NCI-H446 (cell line): ENCODE results near the gene ITPRIP.

Experiments
- DNase-seq, 2 experiments: peaks; one replicate each; lab custom pipeline; 2025; lab: John Stamatoyannopoulos, UW

Gene ITPRIP

GRCh38 chr10:104337985-104338735 lies at the start of gene ITPRIP:
Gene ITPRIP, minus strand, starts transcription at chr10:104338465. Its CDS starts 22,414 bp downstream, at chr10:104316051.
- peak; percentile 43 to 51 for DNase-seq

- no peak for DNase-seq
Measured at GRCh38 chr10:104387130-104387888, 49.0 kb upstream of the ITPRIP start.

- DNase-seq, result no peak
Measured at GRCh38 chr10:104380336-104380735, 42.1 kb upstream of the ITPRIP start.

- no peak for DNase-seq
Measured at GRCh38 chr10:104376784-104377300, 38.6 kb upstream of the ITPRIP start.

GRCh38 chr10:104374591-104374990 lies 36.3 kb upstream of the ITPRIP start:
- DNase-seq, result no peak

- DNase-seq, result no peak
Measured at GRCh38 chr10:104371753-104372152, 33.5 kb upstream of the ITPRIP start.

GRCh38 chr10:104368381-104368780 lies 30.1 kb upstream of the ITPRIP start:
- DNase-seq, result no peak

GRCh38 chr10:104367904-104368303 lies 29.6 kb upstream of the ITPRIP start:
- DNase-seq, result no peak

GRCh38 chr10:104359811-104360210 lies 21.5 kb upstream of the ITPRIP start:
- no peak for DNase-seq

GRCh38 chr10:104353325-104354048 lies 15.2 kb upstream of the ITPRIP start, which contains the start of gene CFAP58:
Gene CFAP58, plus strand, starts transcription at chr10:104353833. Its CDS starts 65 bp downstream, at chr10:104353898.
- peak; percentile 31 to 87 for DNase-seq

GRCh38 chr10:104351919-104352318 lies 13.7 kb upstream of the ITPRIP start:
- DNase-seq, result no peak

- no peak for DNase-seq
Measured at GRCh38 chr10:104351061-104351702, 12.9 kb upstream of the ITPRIP start.

- DNase-seq, result peak; percentile 49 to 55
Measured at GRCh38 chr10:104350127-104350635, 11.9 kb upstream of the ITPRIP start.

- DNase-seq, result no peak
Measured at GRCh38 chr10:104349623-104350126, 11.4 kb upstream of the ITPRIP start.

- no peak for DNase-seq
Measured at GRCh38 chr10:104348601-104349000, 10.3 kb upstream of the ITPRIP start.

GRCh38 chr10:104347295-104348045 lies 9.2 kb upstream of the ITPRIP start:
- no peak for DNase-seq

- DNase-seq, result no peak
Measured at GRCh38 chr10:104345941-104346340, 7.7 kb upstream of the ITPRIP start.

GRCh38 chr10:104345515-104345914 lies 7.2 kb upstream of the ITPRIP start:
- no peak for DNase-seq

GRCh38 chr10:104344219-104344618 lies 6.0 kb upstream of the ITPRIP start:
- DNase-seq, result no peak

- DNase-seq, result no peak
Measured at GRCh38 chr10:104342941-104343411, 4.7 kb upstream of the ITPRIP start.
